BE2C (cell line): ENCODE measurements around the gene ARAP2.

Source experiments
- DNase-seq: peaks from one replicate; pipeline ENCODE4 v3.0.0-alpha.2; 2020
- H3K27me3 ChIP-seq: fragments of 250-450 bp; sonication (Bioruptor Pico); 2 replicates; pipeline ENCODE4 v1.5.1; 2020; ENCODE audit warnings: mild to moderate bottlenecking
- H3K36me3 ChIP-seq: fragments of 250-450 bp; sonication (Bioruptor Pico); 2 replicates; pipeline ENCODE4 v1.5.1; 2020; ENCODE audit warnings: mild to moderate bottlenecking
- H3K4me1 ChIP-seq: fragments of 250-450 bp; sonication (Bioruptor Pico); 2 replicates; pipeline ENCODE4 v1.5.1; 2020
- H3K4me3 ChIP-seq: 2 replicates; pipeline ENCODE4 v1.5.1; 2011; ENCODE audit warnings: low read depth, low read length
- H3K9me3 ChIP-seq: fragments of 250-450 bp; sonication (Bioruptor Pico); 2 replicates; pipeline ENCODE4 v1.5.1; 2020
- TF ChIP-seq, protein P1 (sequence below): IDR thresholded peaks from 2 replicates; pipeline ENCODE4 v1.5.1; 2012; ENCODE audit warnings: mild to moderate bottlenecking, low read depth, low read length

Gene ARAP2

DNA sequence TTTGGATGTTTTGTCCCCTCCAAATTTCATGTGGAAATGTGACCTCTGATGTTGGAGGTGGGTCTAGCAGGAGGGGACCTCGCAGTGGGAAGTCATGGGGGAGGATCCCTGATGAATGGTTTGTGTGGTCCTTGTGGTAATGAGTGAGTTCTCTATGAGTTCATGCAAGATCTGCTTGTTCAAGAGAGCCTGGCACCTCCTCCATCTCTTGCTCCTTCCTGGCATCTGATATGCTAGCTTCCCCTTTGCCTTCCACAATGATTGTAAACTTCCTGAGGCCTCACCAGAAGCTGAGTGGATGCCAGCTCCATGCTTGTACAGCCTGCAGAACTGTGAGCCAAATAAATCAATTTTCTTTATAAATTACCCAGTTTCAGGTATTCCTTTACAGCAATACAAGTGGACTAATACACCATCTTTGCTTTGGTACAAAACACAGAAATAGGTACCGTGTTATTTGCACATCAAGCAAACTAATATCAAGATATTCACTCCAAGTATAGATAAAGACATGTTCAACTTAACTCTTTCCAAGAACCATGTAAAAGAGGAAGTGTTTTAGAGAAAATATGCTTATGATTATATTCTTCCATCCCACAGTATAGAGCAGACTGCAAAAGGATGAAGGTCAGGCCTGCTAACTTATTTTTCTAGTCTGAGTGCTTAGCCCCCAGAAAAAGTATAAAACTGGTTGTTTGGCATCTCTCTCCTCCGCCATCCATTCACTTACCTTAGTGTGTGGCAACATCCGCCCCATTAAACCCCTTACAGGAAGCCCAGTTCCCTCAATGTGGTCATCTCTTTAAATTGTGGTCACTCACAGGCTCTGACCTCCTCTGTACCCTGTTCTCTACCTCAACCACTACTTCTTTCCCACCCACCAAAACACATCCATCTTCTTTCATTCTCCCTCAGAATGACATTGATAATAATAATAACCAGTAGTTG, 6.7 kb downstream of the ARAP2 start:
- no peaks in the 10 kb centered on the region; the same call in 1 of the 2 replicates for H3K9me3 ChIP-seq
- no peak overlapping the region for H3K4me3 ChIP-seq
- H3K27me3 ChIP-seq = no peaks in the 10 kb centered on the region
- no peaks in the 10 kb centered on the region for H3K4me1 ChIP-seq
- H3K36me3 ChIP-seq = no peaks in the 10 kb centered on the region
- TF ChIP-seq, protein P1, sequence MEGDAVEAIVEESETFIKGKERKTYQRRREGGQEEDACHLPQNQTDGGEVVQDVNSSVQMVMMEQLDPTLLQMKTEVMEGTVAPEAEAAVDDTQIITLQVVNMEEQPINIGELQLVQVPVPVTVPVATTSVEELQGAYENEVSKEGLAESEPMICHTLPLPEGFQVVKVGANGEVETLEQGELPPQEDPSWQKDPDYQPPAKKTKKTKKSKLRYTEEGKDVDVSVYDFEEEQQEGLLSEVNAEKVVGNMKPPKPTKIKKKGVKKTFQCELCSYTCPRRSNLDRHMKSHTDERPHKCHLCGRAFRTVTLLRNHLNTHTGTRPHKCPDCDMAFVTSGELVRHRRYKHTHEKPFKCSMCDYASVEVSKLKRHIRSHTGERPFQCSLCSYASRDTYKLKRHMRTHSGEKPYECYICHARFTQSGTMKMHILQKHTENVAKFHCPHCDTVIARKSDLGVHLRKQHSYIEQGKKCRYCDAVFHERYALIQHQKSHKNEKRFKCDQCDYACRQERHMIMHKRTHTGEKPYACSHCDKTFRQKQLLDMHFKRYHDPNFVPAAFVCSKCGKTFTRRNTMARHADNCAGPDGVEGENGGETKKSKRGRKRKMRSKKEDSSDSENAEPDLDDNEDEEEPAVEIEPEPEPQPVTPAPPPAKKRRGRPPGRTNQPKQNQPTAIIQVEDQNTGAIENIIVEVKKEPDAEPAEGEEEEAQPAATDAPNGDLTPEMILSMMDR = no peak
- no peak for DNase-seq

DNA sequence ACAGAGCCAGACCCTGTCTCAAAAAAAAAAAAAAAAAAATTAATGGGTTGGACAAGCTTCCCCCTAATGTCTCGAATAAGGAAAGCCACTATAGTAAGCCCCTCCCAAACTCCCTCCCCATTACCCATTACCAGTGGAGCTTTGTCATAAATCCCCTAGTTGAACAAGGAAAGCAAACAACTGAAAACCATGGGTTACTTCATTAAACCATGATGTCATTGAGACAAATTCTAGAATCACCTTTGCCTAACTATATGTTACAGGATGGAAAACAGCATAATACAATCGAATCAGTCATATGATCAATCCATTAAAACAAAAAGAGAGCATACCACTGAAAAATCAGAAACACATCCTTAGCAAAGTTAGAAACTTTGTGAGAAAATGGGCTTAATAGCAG, 8.2 kb downstream of the ARAP2 start:
- Histone ChIP-seq H3K4me3 (no peak overlapping the region), H3K4me1 (no peaks in the 10 kb centered on the region), H3K27me3 (no peaks in the 10 kb centered on the region), H3K36me3 (no peaks in the 10 kb centered on the region), H3K9me3 (no peaks in the 10 kb centered on the region; the same call in 1 of the 2 replicates)
- no peak for DNase-seq
- TF ChIP-seq, protein P1 = no peak

DNA sequence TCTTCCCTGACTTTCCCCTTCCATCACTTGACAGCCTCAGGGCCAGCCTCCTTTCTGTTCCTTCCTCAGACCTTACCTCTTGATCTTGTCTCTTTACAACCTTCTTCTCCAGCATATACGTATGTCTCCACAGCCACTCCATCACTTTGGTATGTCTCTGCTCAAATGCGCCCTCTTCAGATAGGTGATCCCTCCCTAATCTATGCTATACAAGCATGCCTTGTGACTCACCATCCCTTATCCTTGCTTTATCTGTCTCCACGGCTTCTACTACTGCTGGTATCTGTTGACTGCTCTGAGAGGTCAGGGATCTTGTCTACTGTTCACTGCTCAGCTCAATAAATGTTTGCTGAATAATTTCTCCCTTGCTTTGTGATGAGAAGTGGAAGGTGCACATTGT, 9.0 kb downstream of the ARAP2 start:
- Histone ChIP-seq H3K4me3 (no peak overlapping the region), H3K36me3 (no peaks in the 10 kb centered on the region), H3K9me3 (no peaks in the 10 kb centered on the region; the same call in 1 of the 2 replicates), H3K27me3 (no peaks in the 10 kb centered on the region), H3K4me1 (no peaks in the 10 kb centered on the region)
- no peak for DNase-seq
- TF ChIP-seq, protein P1 = no peak

DNA sequence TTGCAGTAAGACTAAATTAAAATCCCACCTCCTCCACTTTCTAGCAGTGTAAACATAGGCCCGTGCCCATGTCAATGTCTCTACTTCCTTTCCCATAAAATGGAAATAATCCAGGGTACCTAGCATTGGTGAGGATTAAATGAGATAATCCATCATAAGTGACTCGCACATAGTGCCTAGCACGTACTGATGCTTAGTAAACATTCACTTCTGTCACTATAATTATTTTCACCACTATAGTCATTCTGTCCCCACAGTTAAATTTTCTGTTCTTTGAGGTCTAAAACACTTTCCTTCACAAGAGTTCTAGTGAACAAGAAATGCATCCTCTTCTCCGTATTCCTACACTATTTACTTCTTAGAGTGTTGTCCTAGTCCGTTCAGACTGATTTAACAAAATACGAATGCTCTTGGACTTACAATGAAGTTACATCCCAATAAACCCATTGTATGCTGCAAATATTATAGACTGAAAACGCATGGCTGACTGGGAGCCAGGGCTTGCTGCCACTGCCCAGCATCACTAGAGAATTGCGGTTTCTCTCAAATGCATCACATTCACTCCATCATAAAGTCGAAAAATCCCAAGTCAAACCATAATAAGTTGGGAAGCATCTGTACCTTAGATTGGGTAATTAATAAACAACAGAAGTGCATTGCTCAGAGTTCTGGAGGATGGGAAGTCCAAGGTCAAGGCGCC, 10.6 kb downstream of the ARAP2 start:
- no peaks in the 10 kb centered on the region for H3K36me3 ChIP-seq
- no peak for DNase-seq
- no peaks in the 10 kb centered on the region for H3K4me1 ChIP-seq
- H3K4me3 ChIP-seq = no peak overlapping the region
- H3K27me3 ChIP-seq = no peaks in the 10 kb centered on the region
- no peaks in the 10 kb centered on the region; the same call in 1 of the 2 replicates for H3K9me3 ChIP-seq
- TF ChIP-seq, protein P1 = no peak

DNA sequence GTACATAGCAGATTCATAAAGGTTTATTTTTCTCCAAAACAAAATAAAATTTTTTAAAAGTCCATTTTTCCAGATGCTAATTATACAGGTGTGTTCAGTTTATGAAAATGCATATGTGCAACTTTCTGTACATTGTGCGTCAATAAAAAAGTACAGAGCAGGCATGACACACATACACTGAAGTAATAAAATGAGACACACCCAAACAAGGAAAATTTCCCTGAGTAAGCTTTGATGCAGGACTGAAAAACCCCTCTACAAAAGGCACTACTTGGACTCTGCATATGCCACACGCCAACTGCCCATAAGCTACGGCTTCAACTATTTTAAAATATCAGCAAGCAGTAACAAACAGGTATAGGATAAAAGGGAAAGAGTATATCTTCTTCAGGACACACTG, 13.8 kb downstream of the ARAP2 start:
- Histone ChIP-seq H3K4me3 (no peak overlapping the region), H3K4me1 (no peaks in the 10 kb centered on the region), H3K9me3 (no peaks in the 10 kb centered on the region; the same call in 1 of the 2 replicates), H3K36me3 (no peaks in the 10 kb centered on the region), H3K27me3 (no peaks in the 10 kb centered on the region)
- TF ChIP-seq, protein P1 = no peak
- DNase-seq = no peak

DNA sequence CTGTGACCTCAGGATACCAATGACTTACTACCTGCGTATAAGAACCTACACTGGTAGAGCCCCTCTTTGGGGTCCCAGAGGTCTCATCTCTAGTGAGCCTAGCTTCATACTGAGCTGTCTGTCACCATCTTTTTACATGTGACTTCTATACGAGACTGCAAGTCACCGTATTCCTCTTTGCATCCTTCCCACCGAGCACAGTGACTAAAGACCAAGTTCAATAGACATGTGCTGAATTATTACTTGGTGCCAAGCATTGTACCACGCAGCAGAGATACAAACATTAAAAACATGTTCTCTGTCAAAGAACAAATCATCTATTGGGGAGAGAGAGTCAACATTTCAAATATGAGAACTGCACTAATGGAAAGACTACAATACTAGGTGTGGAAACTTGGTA, 16.4 kb downstream of the ARAP2 start:
- no peak overlapping the region for H3K4me3 ChIP-seq
- no peaks in the 10 kb centered on the region for H3K36me3 ChIP-seq
- H3K9me3 ChIP-seq = no peaks in the 10 kb centered on the region; the same call in 1 of the 2 replicates
- no peaks in the 10 kb centered on the region for H3K4me1 ChIP-seq
- TF ChIP-seq, protein P1 = no peak
- no peak for DNase-seq
- no peaks in the 10 kb centered on the region for H3K27me3 ChIP-seq
